Activated T-helper 2 cell treated with anti-CD3 and anti-CD28 coated beads, Interferon-gamma antibody, Interleukin-2, Interleukin-4, amounts not matched to agents 10 μg/mL and 5 μg/mL and 100 μg/mL, durations not matched to agents 14 hours and 24 hours and 36 hours (primary cell): ENCODE results near the gene COL4A1. TPM values are rescaled to one million over a fixed set of nuclear protein-coding genes. Genes with fewer than 3 reads are reported as not detected.

Experiments
- DNase-seq: peaks from one replicate; pipeline ENCODE4 v3.0.0; 2021; ENCODE audit warnings: low spot score
- H3K27ac Mint-ChIP-seq: one replicate; pipeline ENCODE4 v1.8.0; 2021; ENCODE audit warnings: mixed read lengths
- H3K27me3 Mint-ChIP-seq: one replicate; pipeline ENCODE4 v1.8.0; 2021; ENCODE audit warnings: low read depth, mixed read lengths
- H3K36me3 Mint-ChIP-seq: one replicate; pipeline ENCODE4 v1.8.0; 2021; ENCODE audit warnings: low read depth, mixed read lengths
- H3K4me1 Mint-ChIP-seq: one replicate; pipeline ENCODE4 v1.8.0; 2021; ENCODE audit warnings: low read depth, mixed read lengths
- H3K4me3 Mint-ChIP-seq: one replicate; pipeline ENCODE4 v1.8.0; 2021; ENCODE audit warnings: low read depth, mild to moderate bottlenecking, moderate library complexity, mixed read lengths
- H3K9me3 Mint-ChIP-seq: one replicate; pipeline ENCODE4 v1.8.0; 2021; ENCODE audit warnings: mixed read lengths
- intact Hi-C: fragments of 100-400 bp; cut with micrococcal nuclease; formaldehyde crosslinking; loops from one replicate; pipeline ENCODE4 v1.15.1; 2023
- total RNA-seq: library from RNA; stranded (reverse); gene quantifications from 2 replicates; pipeline ENCODE4 v1.2.3, GENCODE V29; 2022

Gene COL4A1
- total RNA-seq, 1 donor from 2014 or later, result not detected

DNA sequence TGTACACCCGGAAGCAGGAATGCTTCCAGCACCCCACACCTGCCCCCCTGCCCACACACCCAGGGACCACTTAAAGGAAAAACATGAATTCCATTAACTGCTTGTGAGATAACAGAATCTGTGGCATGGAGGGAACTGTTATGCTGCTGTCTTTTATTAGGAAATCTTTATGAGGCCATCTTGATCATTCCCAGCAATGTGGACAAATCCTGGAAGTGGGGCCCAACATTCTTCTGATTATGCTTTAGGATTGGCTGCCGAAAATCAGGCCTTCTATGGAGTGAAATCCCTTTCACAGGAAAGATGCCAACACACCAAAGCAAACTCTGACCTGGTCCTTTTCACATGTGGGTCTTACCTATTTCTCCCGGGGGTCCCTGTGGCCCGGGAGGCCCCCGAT lies 114.5 kb downstream of the COL4A1 start:
- no peak overlapping the region for H3K4me3 Mint-ChIP-seq
- H3K36me3 Mint-ChIP-seq, result no peaks in the 10 kb centered on the region
- H3K4me1 Mint-ChIP-seq, result no peaks in the 10 kb centered on the region
- H3K27me3 Mint-ChIP-seq, result peaks cover 7% of the 10 kb centered on the region
- H3K27ac Mint-ChIP-seq, result no peak overlapping the region
- intact Hi-C loops, result no loop called here
- H3K9me3 Mint-ChIP-seq, result no peaks in the 10 kb centered on the region
- no peak for DNase-seq

DNA sequence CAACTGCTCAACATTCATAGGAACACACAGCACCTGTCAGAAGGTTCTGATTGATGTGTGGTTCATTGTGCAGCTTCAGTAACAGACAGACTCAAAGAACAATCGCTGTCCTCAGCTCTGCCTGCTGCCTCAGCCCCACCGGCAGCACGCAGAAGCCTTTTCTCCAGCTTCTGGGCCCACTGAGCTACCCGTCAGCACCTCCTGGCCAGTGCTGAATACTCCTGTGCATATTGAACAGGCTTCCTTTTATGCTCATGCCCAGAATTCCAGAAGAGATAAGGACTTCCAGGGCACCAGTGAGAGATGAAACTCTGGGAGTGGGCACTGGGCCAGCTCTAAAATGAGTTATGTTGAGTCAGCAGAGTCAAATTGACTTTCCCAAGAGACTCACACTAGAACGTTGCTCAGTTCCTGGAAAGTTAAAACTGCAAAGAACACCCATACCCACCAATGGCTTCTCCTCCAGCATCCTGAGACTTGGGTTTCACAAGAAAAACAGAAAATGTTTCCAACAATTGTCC lies 119.3 kb downstream of the COL4A1 start:
- H3K9me3 Mint-ChIP-seq, result no peaks in the 10 kb centered on the region
- H3K36me3 Mint-ChIP-seq, result no peaks in the 10 kb centered on the region
- intact Hi-C loops, result no loop called here
- no peak for DNase-seq
- peaks cover 5% of the 10 kb centered on the region for H3K27me3 Mint-ChIP-seq
- no peak overlapping the region for H3K4me3 Mint-ChIP-seq
- no peak overlapping the region for H3K27ac Mint-ChIP-seq
- no peaks in the 10 kb centered on the region for H3K4me1 Mint-ChIP-seq

- peaks cover 2% of the 10 kb centered on the region for H3K27me3 Mint-ChIP-seq
- H3K4me3 Mint-ChIP-seq, result no peak overlapping the region
- no peaks in the 10 kb centered on the region for H3K4me1 Mint-ChIP-seq
- intact Hi-C loops, result no loop called here
- H3K27ac Mint-ChIP-seq, result no peak overlapping the region
- no peaks in the 10 kb centered on the region for H3K9me3 Mint-ChIP-seq
- DNase-seq, result no peak
- H3K36me3 Mint-ChIP-seq, result no peaks in the 10 kb centered on the region
These were observed 120.6 kb downstream of the COL4A1 start for GRCh38 chr13:110186231-110186855.

DNA sequence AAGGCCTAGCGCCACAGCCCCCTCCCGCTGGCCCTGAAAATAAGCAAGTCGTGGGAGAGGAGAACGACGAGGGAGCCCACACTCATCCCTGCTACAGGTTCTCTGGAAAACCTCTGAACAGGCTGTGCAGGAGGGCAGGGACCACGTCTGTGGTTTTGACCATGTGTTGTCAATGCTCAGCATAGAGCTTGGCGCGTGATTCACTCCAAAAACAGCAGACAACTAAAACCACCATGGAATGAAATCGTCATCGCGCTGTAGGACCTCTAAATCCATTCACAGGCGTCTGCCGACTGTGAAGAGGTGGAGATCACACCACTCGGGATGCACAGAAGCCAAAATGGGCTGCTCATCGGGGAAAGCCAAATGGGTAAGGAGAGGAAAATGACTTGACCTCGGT lies 121.3 kb downstream of the COL4A1 start:
- H3K4me3 Mint-ChIP-seq, result no peak overlapping the region
- peaks cover 2% of the 10 kb centered on the region for H3K27me3 Mint-ChIP-seq
- intact Hi-C loops, result no loop called here
- no peaks in the 10 kb centered on the region for H3K4me1 Mint-ChIP-seq
- H3K9me3 Mint-ChIP-seq, result no peaks in the 10 kb centered on the region
- DNase-seq, result no peak
- H3K36me3 Mint-ChIP-seq, result no peaks in the 10 kb centered on the region
- H3K27ac Mint-ChIP-seq, result no peak overlapping the region

GRCh38 chr13:110183910-110184309 lies 123.0 kb downstream of the COL4A1 start:
- no peaks in the 10 kb centered on the region for H3K27me3 Mint-ChIP-seq
- H3K4me1 Mint-ChIP-seq, result no peaks in the 10 kb centered on the region
- intact Hi-C loops, result no loop called here
- no peak overlapping the region for H3K4me3 Mint-ChIP-seq
- H3K9me3 Mint-ChIP-seq, result no peaks in the 10 kb centered on the region
- DNase-seq, result no peak
- no peak overlapping the region for H3K27ac Mint-ChIP-seq
- H3K36me3 Mint-ChIP-seq, result no peaks in the 10 kb centered on the region

DNA sequence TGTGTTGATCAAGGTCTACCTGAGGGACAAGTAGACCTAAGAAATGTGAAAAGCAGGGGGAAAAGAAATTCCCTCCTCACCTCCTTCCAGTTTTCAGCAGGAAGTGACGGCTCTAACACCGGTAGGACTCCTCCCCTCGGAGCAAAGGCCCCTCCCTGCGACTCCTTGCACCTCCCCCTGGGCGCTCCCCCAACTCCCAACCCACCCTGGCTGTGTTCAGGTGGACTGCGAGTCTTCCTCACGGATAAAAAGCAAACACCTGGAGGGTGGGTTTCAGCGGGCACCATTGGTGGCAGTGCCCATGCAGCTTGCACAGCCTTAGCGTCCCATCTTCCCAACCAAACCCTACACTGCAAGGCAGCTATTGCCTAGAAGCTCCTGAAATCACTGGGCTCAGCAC lies 124.5 kb downstream of the COL4A1 start:
- Mint-ChIP-seq H3K36me3 (no peaks in the 10 kb centered on the region), H3K4me3 (no peak overlapping the region), H3K4me1 (no peaks in the 10 kb centered on the region), H3K27ac (no peak overlapping the region), H3K27me3 (no peaks in the 10 kb centered on the region), H3K9me3 (no peaks in the 10 kb centered on the region)
- DNase-seq, result no peak
- intact Hi-C loops, result no loop called here

GRCh38 chr13:110182003-110182402 lies 125.0 kb downstream of the COL4A1 start:
- H3K4me1 Mint-ChIP-seq, result no peaks in the 10 kb centered on the region
- H3K9me3 Mint-ChIP-seq, result no peaks in the 10 kb centered on the region
- H3K36me3 Mint-ChIP-seq, result no peaks in the 10 kb centered on the region
- no peak overlapping the region for H3K27ac Mint-ChIP-seq
- intact Hi-C loops, result no loop called here
- no peaks in the 10 kb centered on the region for H3K27me3 Mint-ChIP-seq
- no peak overlapping the region for H3K4me3 Mint-ChIP-seq
- no peak for DNase-seq

- Mint-ChIP-seq H3K9me3 (no peaks in the 10 kb centered on the region), H3K4me1 (no peaks in the 10 kb centered on the region), H3K27me3 (no peaks in the 10 kb centered on the region), H3K27ac (no peak overlapping the region), H3K36me3 (no peaks in the 10 kb centered on the region), H3K4me3 (no peak overlapping the region)
- intact Hi-C loops, result no loop called here
- DNase-seq, result no peak
These were observed 127.2 kb downstream of the COL4A1 start for GRCh38 chr13:110179857-110180147.

- no peaks in the 10 kb centered on the region for H3K9me3 Mint-ChIP-seq
- no peak for DNase-seq
- intact Hi-C loops, result no loop called here
- H3K4me1 Mint-ChIP-seq, result no peaks in the 10 kb centered on the region
- no peaks in the 10 kb centered on the region for H3K36me3 Mint-ChIP-seq
- H3K27ac Mint-ChIP-seq, result no peak overlapping the region
- H3K4me3 Mint-ChIP-seq, result no peak overlapping the region
- H3K27me3 Mint-ChIP-seq, result no peaks in the 10 kb centered on the region
These were observed 127.7 kb downstream of the COL4A1 start for GRCh38 chr13:110179116-110179856.

GRCh38 chr13:110177790-110178189 lies 129.2 kb downstream of the COL4A1 start:
- no peak overlapping the region for H3K27ac Mint-ChIP-seq
- H3K4me3 Mint-ChIP-seq, result no peak overlapping the region
- H3K9me3 Mint-ChIP-seq, result peaks cover 3% of the 10 kb centered on the region
- intact Hi-C loops, result no loop called here
- H3K4me1 Mint-ChIP-seq, result no peaks in the 10 kb centered on the region
- DNase-seq, result no peak
- no peaks in the 10 kb centered on the region for H3K36me3 Mint-ChIP-seq
- H3K27me3 Mint-ChIP-seq, result no peaks in the 10 kb centered on the region

- H3K27me3 Mint-ChIP-seq, result no peaks in the 10 kb centered on the region
- H3K4me3 Mint-ChIP-seq, result no peak overlapping the region
- no peaks in the 10 kb centered on the region for H3K36me3 Mint-ChIP-seq
- H3K9me3 Mint-ChIP-seq, result peaks cover 3% of the 10 kb centered on the region
- H3K27ac Mint-ChIP-seq, result no peak overlapping the region
- intact Hi-C loops, result no loop called here
- H3K4me1 Mint-ChIP-seq, result no peaks in the 10 kb centered on the region
- no peak for DNase-seq
These were observed 130.5 kb downstream of the COL4A1 start for GRCh38 chr13:110176431-110176830.

DNA sequence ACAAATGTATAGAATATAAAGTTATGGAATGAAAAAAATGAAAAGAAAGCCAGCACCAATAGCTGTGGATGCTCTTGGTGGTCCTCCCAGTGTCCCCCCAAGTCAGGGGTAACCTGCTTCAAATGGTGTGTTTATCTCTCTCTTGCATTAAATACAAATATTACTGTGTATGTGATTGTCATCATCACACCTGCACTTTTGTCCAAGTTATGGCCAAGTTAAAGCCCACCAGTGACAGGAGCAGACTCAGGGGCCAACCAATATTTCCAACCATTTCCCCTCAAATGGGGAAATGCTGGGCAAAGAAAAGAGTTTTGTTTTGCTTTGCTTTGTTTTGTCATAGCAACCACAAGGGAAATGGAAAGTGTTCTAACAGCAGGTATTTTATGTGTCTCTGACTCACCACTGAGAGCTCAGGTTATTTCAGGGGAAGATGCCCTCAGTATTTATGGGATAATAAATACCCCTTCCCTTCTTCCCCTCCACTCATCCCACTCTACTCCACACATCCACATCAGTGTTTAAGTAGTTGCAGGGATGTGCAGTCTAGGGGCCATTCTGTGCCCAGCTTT lies 133.6 kb downstream of the COL4A1 start:
- H3K27me3 Mint-ChIP-seq, result no peaks in the 10 kb centered on the region
- DNase-seq, result no peak
- no peak overlapping the region for H3K4me3 Mint-ChIP-seq
- peaks cover 3% of the 10 kb centered on the region for H3K9me3 Mint-ChIP-seq
- intact Hi-C loops, result no loop called here
- no peaks in the 10 kb centered on the region for H3K36me3 Mint-ChIP-seq
- H3K4me1 Mint-ChIP-seq, result no peaks in the 10 kb centered on the region
- no peak overlapping the region for H3K27ac Mint-ChIP-seq

GRCh38 chr13:110170882-110171281 lies 136.1 kb downstream of the COL4A1 start:
- no peak for DNase-seq
- Mint-ChIP-seq H3K4me3 (no peak overlapping the region), H3K27me3 (no peaks in the 10 kb centered on the region), H3K9me3 (peaks cover 3% of the 10 kb centered on the region), H3K36me3 (no peaks in the 10 kb centered on the region), H3K4me1 (no peaks in the 10 kb centered on the region), H3K27ac (no peak overlapping the region)
- intact Hi-C loops, result no loop called here
